Ishikawa (cell line): Measurements from ENCODE around the gene TRAPPC5.
A peak's percentile ranks its signal among the peaks of the same experiment; 100 is the strongest.

Source experiments
- CEBPB ChIP-seq: IDR thresholded peaks from 2 replicates; pipeline ENCODE4 v1.6.1; 2012
- CREB1 ChIP-seq: IDR thresholded peaks from 2 replicates; pipeline ENCODE4 v1.6.1; 2012; ENCODE audit warnings: low read depth
- EGR1 ChIP-seq: IDR thresholded peaks from 2 replicates; pipeline ENCODE4 v1.6.1; 2012
- EP300 ChIP-seq: IDR thresholded peaks from 2 replicates; pipeline ENCODE4 v1.6.1; 2012; ENCODE audit warnings: borderline replicate concordance
- FOXM1 ChIP-seq: IDR thresholded peaks from 2 replicates; pipeline ENCODE4 v1.6.1; 2012; ENCODE audit warnings: low read depth, borderline replicate concordance
- NFIC ChIP-seq: IDR thresholded peaks from 2 replicates; pipeline ENCODE4 v1.6.1; 2012
- RAD21 ChIP-seq: IDR thresholded peaks from 2 replicates; pipeline ENCODE4 v1.6.1; 2012; ENCODE audit warnings: low read depth
- REST ChIP-seq: IDR thresholded peaks from 2 replicates; pipeline ENCODE4 v1.6.1; 2012; ENCODE audit warnings: low read depth, mild to moderate bottlenecking
- TAF1 ChIP-seq: IDR thresholded peaks from 2 replicates; pipeline ENCODE4 v1.6.1; 2012; ENCODE audit warnings: low read depth, mild to moderate bottlenecking
- TCF12 ChIP-seq: IDR thresholded peaks from 2 replicates; pipeline ENCODE4 v1.6.1; 2012; ENCODE audit warnings: low read depth
- TEAD4 ChIP-seq: IDR thresholded peaks from 2 replicates; pipeline ENCODE4 v1.6.1; 2012
- YY1 ChIP-seq: IDR thresholded peaks from 2 replicates; pipeline ENCODE4 v1.6.1; 2012; ENCODE audit warnings: low read depth
- ZBTB7A ChIP-seq: IDR thresholded peaks from 2 replicates; pipeline ENCODE4 v1.6.1; 2012; ENCODE audit warnings: low read depth
- TF ChIP-seq, protein P1 (sequence below): IDR thresholded peaks from 2 replicates; pipeline ENCODE4 v1.6.1; 2012
- TF ChIP-seq, protein P2 (sequence below): IDR thresholded peaks from 2 replicates; pipeline ENCODE4 v1.6.1; 2012

Gene TRAPPC5

DNA sequence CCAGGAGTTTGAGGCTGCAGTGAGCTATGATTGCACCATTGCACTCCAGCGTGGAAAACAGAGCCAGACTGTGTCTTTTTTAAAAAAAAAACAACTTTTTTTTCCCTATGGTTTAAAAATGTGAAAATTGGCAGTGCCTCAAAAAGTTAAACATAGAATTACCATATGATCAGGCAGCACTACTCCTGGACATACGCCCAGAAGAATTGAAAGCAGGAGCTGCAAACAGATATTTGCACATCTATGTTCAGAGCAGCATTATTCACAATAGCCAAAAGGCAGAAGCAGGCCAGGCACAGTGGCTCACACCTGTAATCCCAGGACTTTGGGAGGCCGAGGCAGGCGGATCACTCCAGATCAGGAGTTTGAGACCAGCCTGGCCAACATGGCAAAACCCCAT is 15.6 kb upstream of the TRAPPC5 start:
- TF ChIP-seq ZBTB7A (no peak), NFIC (no peak), CEBPB (no peak), EGR1 (no peak)

GRCh38 chr19:7668842-7669241 is 11.8 kb upstream of the TRAPPC5 start, which contains the start of gene RETN:
TSS of gene RETN (plus strand) at chr19:7669049. CDS start at chr19:7669327, 278 bp downstream.
- TF ChIP-seq RAD21 (no peak), YY1 (no peak), EGR1 (no peak), TAF1 (no peak)
- TF ChIP-seq, protein P1, sequence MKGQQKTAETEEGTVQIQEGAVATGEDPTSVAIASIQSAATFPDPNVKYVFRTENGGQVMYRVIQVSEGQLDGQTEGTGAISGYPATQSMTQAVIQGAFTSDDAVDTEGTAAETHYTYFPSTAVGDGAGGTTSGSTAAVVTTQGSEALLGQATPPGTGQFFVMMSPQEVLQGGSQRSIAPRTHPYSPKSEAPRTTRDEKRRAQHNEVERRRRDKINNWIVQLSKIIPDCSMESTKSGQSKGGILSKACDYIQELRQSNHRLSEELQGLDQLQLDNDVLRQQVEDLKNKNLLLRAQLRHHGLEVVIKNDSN = no peak

GRCh38 chr19:7669641-7670040 is 11.0 kb upstream of the TRAPPC5 start:
- no peak for TF ChIP-seq REST
- TF ChIP-seq NFIC = no peak
- no peak for TF ChIP-seq FOXM1
- TF ChIP-seq TEAD4 = no peak
- TF ChIP-seq EP300 = no peak
- no peak for TF ChIP-seq CREB1

- TF ChIP-seq, protein P1 = no peak
- TF ChIP-seq, protein P2, sequence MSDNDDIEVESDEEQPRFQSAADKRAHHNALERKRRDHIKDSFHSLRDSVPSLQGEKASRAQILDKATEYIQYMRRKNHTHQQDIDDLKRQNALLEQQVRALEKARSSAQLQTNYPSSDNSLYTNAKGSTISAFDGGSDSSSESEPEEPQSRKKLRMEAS = peak; percentile 56; the same call in 1 of the 2 replicates
- TF ChIP-seq TCF12 (no peak), FOXM1 (no peak)
These were observed 10.4 kb upstream of the TRAPPC5 start for GRCh38 chr19:7670150-7670783.

GRCh38 chr19:7670790-7671189 is 9.8 kb upstream of the TRAPPC5 start:
- TF ChIP-seq FOXM1 (no peak), NFIC (no peak), REST (no peak), CREB1 (no peak), EP300 (no peak), CEBPB (no peak), TAF1 (no peak), TEAD4 (no peak), ZBTB7A (no peak), EGR1 (no peak), TCF12 (no peak), RAD21 (no peak), YY1 (no peak)
- TF ChIP-seq, protein P2 = no peak
- TF ChIP-seq, protein P1 = no peak

DNA sequence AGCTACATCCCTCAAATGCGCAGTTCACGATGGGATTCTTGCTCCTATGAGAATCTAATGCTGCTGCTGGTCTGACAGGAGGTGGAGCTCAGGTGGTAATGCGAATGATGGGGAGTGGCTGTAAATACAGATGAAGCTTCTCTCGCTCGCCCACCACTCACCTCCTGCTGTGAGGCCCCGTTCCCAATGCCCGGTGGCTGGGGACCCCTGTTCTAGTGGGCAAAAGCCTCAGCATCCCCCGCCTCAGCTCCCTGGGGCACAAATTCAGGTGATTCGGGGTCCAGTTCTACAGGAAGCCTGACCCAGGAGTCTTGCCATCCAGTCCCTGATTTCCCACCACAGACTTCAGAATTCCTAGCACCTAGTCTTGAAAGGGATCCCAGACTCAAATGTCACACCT is 8.1 kb upstream of the TRAPPC5 start:
- TF ChIP-seq FOXM1 = no peak
- no peak for TF ChIP-seq TAF1
- TF ChIP-seq, protein P2 = no peak
- no peak for TF ChIP-seq RAD21
- TF ChIP-seq CREB1 = no peak
- no peak for TF ChIP-seq ZBTB7A
- TF ChIP-seq TEAD4 = no peak
- TF ChIP-seq NFIC = no peak
- TF ChIP-seq EP300 = no peak
- TF ChIP-seq, protein P1 = no peak
